HK-2 (cell line): ENCODE data around the gene AP1M1.
"Not testable (repeated sequence)": the region's sequence is repeated elsewhere in the genome, so short reads cannot be mapped to it uniquely, and the experiment has no call there.

Source experiments
- DNase-seq: peaks from one replicate; pipeline ENCODE4 v3.0.0-alpha.2; 2018; ENCODE audit not compliant: unreplicated experiment

Gene AP1M1

GRCh38 chr19:16261584-16262368, 64.1 kb downstream of the AP1M1 start:
- no peak for DNase-seq

GRCh38 chr19:16262618-16263017, 64.9 kb downstream of the AP1M1 start:
- no peak for DNase-seq

GRCh38 chr19:16263141-16263761, 65.5 kb downstream of the AP1M1 start:
- no peak for DNase-seq

GRCh38 chr19:16265205-16265604, 67.5 kb downstream of the AP1M1 start:
- DNase-seq: no peak

GRCh38 chr19:16265890-16266585, 68.3 kb downstream of the AP1M1 start:
- no peak for DNase-seq

- no peak for DNase-seq
Observed at GRCh38 chr19:16266586-16266942, 68.9 kb downstream of the AP1M1 start.

- no peak for DNase-seq
Observed at GRCh38 chr19:16268676-16269319, 71.1 kb downstream of the AP1M1 start.

- no peak for DNase-seq
Observed at GRCh38 chr19:16272945-16273344, 75.2 kb downstream of the AP1M1 start.

- DNase-seq: no peak
Observed at GRCh38 chr19:16274447-16274846, 76.7 kb downstream of the AP1M1 start.

GRCh38 chr19:16280306-16280705, 82.6 kb downstream of the AP1M1 start:
- no peak for DNase-seq

- no peak for DNase-seq
Observed at GRCh38 chr19:16281743-16282142, 84.0 kb downstream of the AP1M1 start.

GRCh38 chr19:16283210-16284061, 85.7 kb downstream of the AP1M1 start:
- DNase-seq: no peak

GRCh38 chr19:16284505-16284904, 86.8 kb downstream of the AP1M1 start:
- no peak for DNase-seq

GRCh38 chr19:16285079-16285478, 87.4 kb downstream of the AP1M1 start:
- DNase-seq: not testable (repeated sequence)

- no peak for DNase-seq
Observed at GRCh38 chr19:16285769-16286498, 88.2 kb downstream of the AP1M1 start.

GRCh38 chr19:16288544-16288943, 90.8 kb downstream of the AP1M1 start:
- no peak for DNase-seq

GRCh38 chr19:16289594-16289993, 91.9 kb downstream of the AP1M1 start:
- DNase-seq: no peak

GRCh38 chr19:16290692-16291091, 93.0 kb downstream of the AP1M1 start:
- DNase-seq: no peak

GRCh38 chr19:16293118-16294091, 95.7 kb downstream of the AP1M1 start:
- no peak for DNase-seq

- no peak for DNase-seq
Observed at GRCh38 chr19:16295057-16295456, 97.3 kb downstream of the AP1M1 start.
